GM19240 (cell line): ENCODE results near the gene UBASH3B.
"Not testable (repeated sequence)": the region's sequence is repeated elsewhere in the genome, so short reads cannot be mapped to it uniquely, and the experiment has no call there.

ENCODE experiments used
- DNase-seq: peaks from one replicate; pipeline ENCODE4 v3.0.0; 2011; ENCODE audit warnings: low spot score; ENCODE audit not compliant: insufficient read length

The UBASH3B gene, protein sequence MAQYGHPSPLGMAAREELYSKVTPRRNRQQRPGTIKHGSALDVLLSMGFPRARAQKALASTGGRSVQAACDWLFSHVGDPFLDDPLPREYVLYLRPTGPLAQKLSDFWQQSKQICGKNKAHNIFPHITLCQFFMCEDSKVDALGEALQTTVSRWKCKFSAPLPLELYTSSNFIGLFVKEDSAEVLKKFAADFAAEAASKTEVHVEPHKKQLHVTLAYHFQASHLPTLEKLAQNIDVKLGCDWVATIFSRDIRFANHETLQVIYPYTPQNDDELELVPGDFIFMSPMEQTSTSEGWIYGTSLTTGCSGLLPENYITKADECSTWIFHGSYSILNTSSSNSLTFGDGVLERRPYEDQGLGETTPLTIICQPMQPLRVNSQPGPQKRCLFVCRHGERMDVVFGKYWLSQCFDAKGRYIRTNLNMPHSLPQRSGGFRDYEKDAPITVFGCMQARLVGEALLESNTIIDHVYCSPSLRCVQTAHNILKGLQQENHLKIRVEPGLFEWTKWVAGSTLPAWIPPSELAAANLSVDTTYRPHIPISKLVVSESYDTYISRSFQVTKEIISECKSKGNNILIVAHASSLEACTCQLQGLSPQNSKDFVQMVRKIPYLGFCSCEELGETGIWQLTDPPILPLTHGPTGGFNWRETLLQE

DNA sequence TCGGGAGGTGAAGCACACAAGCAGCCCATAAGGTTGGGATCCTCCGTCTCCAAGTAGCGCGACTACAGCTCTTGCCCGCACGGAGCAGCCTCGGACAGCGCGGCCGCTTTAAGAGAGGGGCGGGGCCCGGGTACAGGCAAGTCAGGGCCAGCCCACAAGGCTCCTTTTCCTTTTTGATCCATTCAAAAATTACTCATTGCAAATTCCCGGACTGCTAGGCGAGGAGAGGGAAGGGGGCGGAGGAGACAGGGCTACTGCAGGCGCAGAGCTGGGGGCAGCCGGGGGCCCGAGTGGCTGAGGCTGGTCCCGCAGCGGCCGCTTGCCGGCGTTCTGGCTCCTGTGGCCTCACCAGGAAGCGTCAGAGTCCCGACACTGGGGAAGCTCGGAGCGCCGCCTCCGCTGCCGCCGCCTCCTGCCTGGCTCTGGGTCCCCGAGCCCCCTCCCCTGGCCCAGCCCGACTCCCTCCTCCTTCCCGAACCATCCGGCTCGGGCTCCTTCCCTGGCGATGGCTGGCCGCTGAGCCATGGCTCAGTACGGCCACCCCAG is at the start of gene UBASH3B:
Gene UBASH3B (plus strand): TSS at position 196 of the 546 bp plus-strand sequence. CDS start 328 bp downstream, at position 524.
- DNase-seq, result peak; percentile 29

DNA sequence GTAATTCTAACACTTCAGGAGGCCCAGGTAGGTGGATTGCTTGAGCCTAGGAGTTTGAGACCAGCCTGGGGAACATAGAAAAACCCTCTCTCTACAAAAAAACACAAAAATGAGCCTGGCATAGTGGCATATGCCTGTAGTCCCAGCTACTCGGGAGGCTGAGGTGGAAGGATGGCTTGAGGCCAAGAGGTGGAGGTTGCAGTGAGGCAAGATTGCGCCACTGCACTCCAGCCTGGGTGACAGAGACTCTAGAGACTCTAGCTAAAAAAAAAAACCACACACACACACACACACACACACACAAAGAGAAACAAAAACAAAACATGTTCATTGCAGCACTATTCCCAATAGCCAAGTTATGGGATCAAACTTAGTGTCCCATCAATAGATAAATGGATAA is 48.4 kb upstream of the UBASH3B start:
- DNase-seq, result not testable (repeated sequence)

DNA sequence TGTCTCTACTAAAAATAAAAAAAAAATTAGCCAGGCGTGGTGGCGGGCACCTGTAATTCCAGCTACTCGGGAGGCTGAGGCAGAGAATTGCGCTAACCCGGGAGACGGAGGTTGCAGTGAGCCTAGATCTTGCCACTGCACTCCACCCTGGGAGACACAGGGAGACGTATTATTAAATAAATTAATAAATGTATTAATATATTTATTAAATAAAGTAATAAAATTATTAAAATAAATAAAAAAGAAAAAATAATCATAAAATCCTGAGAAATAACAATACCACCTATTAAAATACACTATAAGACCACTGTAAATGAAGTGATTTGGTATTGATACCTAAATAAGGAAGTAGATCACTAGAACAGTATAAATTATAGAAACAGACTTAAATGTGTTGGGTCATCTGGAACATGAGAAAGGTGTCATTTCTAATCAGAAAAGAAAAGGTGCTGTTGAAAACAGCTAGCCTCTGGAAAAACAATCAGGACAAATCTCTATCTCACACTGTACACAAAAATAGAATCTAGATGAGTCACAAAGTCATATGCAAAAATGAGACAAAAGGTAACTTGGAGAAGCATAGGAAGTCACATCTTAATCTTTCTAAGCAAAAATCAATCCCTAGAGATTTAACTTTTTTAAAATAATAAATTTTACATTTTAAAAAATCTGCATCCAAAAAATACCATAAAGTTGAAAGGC is 43.2 kb upstream of the UBASH3B start:
- DNase-seq, result no peak

DNA sequence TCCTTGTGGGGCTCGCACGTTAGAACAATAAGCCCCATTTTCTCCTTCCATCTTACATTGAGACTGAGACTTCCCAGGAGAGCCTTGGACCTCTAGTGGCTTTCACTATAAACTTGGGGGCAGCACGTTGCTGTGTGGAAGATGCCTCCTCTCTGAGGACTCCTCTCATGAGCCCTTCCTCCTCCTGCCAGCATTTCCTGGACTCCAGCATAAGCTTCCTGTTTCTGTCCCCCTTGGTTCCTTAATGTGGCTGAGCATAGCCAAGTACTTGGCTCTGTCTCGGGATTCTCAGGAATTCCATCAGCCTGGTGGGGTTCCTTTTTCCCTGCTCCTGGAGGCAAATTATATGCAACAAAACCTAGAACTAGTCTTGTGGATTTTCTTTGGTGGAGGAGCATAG is 38.8 kb upstream of the UBASH3B start:
- no peak for DNase-seq

DNA sequence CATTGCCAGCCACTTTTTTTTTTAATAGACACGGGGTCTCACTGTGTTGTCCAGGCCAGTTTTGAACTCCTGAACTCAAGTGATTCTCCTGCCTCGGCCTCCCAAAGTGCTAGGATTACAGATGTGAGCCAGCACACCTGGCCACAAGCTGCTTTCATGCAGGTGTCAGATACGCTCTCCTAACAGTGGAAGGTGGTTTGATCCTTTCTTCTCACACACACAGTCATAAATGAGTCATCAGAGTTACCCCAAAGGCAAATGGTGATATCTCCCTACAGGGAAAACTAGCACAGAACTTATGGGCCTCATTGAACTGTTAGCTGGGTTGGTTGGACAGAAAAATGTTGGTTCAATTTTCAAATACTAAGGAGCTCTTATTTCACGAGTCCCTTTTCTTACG is 38.2 kb upstream of the UBASH3B start:
- DNase-seq, result no peak

DNA sequence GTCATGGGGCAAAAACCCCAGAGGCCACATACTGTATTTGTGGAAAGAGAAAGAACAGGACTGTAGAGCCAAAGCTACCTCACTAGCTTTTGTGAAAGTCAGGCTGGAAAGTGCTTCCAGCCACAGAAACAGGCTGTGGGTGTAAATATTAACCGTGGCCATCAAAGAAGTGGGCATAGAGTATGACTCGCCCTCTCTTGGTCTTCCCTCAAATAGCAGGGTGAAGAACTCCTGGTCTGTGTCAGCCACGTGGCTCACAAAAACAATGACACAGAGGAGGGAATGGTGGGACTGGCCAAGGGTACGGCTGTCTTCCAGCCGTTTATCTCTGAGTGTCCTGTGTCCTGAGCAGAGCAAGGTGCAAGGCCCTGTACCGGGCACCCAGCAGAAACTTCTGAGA is 37.6 kb upstream of the UBASH3B start:
- DNase-seq, result no peak

DNA sequence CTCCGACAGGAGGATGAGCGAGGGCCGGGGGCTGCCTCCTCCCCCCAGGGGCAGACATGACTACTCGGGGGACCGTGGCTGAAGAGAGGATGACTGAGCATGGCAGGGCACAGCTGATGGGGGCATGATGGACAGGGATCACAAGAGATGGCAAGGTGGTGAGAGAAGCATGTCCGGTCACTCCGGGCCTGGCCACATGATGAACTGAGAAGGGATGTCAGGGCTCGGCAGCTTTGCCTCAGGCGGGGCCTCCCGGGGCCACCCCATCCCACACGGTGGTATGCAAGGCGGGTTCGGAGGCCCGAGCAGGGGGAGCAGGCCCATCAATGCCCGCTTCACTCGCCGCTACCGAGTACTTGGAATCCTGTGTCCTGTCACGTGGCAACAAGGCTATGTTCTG is 36.6 kb upstream of the UBASH3B start:
- DNase-seq, result no peak

DNA sequence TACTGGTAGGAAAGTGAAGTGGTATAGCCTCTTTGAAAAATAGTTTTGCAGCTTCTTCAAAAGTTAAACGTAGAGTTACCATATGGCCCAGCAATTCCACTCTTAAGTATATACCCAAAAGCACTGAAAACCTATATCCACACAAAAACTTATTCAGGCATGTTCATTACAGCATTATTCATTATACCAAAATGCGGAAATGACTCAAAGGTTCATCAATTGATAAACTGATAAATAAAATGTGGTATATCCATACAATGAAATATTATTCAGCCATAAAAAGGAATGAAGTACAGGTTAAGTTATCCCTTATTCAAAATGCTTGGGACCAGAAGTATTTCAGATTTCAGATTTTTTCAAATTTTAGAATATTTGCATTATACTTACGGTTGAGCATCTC is 35.8 kb upstream of the UBASH3B start:
- no peak for DNase-seq

DNA sequence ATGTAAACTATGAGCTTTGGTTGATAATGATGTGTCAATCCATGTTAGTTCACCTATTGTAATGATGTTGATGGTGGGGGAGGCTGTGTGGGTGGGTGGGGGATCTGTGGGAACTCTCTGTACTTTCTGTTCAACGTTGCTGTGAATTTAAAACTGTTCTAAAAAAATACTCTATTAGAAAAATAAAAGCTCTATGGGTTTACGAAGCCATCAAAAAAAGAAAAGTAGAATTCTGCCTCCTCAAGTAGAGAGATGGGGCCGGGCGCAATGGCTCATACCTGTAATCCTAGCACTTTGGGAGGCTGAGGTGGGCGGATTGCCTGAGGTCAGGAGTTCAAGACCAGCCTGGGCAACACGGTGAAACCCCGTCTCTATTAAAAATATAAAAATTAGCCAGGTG is 30.0 kb upstream of the UBASH3B start:
- not testable (repeated sequence) for DNase-seq

DNA sequence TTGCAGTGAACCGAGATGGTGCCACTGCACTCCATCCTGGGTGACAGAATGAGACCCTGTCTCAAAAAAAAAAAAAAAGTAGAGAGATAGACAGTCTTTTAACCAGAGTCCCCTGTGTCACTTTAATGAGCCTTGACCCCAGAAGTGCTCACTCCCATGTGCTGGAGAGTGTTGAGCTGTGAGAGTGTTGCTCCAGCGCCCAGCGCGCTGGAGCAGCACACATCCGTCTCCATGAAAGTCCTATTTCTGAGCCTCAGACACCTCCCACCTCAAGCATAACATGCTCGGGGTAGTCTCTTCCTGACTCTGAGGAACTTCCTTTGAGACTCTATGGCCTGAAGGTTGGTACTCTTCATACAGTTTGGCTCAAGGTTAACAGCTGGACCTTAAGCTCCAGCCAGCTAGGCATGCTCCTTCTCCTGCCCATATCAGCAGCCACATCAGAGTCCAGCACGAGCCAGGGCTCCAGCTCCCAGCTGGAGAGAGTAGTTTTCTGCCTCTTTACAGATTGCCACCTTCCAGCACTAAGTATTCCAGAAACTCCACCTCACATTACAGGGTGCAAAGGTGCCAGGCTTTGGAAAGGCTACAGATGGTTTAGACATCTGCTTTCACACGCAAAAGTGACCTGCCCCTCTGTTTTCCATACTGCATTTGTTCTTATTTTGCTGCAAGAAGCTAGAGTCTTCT is 29.4 kb upstream of the UBASH3B start:
- no peak for DNase-seq

DNA sequence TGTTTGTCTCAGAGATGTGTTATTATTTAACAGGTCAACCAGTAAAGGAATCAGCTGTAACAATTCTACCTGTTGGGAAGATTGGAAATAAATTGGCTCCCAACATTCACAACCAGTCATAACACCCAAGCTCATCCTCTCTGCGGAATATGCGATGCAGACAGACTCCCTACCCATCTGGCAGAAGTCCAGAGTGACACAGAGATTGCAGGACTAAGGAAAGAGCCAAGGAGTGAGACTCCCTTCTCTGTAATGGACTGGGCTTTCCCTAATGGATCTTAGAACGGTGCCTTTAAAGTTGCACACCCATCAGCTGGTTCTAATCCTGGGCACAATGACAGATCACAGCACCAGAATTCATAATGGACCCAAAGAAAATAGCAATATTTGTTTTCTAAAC is 27.8 kb upstream of the UBASH3B start:
- DNase-seq, result no peak

DNA sequence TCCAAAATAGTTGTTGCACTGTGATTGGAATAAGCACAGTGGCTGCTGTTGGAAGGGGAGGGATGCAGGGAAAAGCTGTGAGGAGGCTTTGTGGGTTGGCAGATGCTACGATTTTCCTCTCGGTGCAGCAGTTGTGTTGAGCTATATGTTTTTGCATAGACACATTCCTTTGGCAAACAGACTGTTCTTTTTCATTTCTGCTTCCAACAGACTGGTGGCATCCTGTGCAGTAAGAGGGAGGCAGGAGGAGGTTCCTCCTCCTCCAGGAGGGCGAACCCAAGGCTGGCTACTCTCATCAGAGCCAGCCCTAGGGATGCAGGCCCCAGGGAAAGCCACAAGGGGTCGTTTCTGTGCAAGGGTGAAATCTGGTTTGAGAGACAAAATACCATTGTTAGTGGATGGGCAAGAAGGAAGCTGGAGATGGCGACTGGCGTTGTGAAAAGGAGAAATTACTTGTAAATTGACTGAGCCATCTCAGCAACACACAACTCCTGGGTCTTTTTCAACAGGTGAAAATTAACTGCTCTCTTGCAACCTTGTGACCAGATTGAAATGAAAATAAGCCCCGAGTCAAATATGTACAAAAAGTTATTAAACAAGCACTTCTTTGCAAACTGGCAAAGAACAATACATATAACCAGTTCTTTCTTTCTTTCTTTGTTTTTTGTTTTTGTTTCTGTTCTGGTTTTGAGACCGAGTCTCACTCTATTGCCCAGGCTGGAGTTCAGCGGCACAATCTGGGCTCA is 26.5 kb upstream of the UBASH3B start:
- peak; percentile 47 for DNase-seq

DNA sequence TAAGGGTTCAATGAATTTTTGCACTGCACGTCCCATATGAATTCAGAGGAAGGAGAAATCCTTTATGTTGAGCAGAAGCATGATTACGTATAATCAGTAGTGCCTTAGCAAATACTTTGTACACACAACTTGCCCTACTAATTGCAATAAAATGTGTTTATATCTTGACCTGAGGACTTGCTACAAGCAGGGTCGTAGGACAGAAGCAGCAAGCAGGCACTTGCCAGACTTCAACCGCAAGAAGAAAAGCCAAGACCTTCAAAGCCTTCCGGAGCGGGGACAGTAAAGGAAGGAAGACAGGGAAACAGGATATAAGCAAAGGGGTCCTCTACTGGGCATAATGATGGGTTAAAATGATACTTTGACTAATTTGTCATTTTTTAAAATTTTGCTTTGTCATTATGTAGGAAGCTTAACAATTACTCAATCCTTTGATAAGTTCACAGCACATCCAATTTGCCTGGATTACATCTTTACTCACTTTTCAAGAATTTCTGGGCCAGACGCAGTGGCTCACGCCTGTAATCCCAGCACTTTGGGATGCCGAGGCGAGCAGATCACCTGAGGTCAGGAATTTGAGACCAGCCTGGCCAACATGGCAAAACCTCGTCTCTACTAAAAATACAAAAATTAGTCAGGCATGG is 23.2 kb upstream of the UBASH3B start:
- DNase-seq, result no peak

DNA sequence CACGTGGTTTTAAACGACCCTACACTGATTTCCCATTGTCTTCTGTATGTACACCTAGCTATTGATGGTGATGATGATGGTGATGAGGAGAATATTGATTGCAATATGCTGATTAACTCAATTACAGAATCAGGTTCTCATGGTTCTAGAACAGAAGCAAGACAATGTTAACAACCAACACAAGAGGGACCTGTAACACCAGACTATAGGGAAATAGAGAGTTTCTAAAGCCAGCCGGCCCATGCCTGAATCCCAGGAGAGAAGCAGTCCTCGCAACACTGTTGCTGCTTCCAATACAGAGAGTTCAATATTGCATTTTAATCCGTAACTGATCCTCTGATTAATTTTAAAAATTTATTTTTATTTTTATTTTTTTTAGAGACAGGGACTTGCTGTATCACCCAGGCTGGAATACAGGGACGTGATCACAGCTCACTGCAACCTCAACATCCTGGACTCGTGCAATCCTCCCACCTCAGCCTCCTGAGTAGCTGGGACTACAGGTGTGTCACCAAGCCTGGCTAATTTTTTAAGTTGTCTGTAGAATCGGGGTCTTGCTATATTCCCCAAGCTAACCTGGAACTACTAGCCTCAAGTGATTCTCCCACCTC is 22.2 kb upstream of the UBASH3B start:
- DNase-seq, result no peak

DNA sequence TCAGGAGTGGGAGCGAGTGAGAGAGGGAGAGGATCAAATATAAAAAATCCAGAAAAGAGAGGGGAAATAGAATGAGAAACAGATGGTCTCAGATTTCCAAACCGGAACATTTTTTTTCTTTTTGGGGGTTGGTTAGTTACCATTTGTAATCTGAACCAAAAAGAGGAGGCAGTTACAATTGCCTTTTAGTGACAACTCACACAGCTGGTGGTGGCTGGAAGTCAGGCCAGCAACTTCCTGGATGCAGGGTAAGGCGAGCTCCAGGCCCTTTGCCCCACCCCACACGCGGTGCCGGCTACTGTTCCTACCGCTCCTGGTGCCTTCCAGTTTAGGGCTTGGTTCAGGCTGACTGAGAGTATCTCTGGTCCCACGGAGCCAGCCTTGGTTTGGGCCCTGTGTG is 21.0 kb upstream of the UBASH3B start:
- DNase-seq, result no peak

DNA sequence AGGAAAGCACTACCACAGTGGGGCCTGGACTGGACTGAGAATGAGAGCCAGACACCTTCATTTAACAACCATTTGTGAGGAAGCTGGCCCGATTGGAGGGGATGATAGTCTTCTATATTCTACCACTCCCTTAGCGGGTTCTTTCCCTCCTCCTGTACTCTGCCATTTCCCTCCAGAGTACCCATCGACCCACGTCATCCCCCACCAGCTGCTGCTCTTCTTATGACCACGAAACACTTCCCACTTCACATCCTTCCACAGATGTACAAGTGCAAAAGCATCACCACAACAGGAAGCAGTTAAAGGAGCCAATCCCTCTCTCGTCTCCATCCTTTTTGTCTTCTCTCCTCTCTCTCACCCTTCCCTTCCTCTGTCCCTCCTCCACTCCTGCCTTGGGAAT is 18.0 kb upstream of the UBASH3B start:
- DNase-seq, result no peak

DNA sequence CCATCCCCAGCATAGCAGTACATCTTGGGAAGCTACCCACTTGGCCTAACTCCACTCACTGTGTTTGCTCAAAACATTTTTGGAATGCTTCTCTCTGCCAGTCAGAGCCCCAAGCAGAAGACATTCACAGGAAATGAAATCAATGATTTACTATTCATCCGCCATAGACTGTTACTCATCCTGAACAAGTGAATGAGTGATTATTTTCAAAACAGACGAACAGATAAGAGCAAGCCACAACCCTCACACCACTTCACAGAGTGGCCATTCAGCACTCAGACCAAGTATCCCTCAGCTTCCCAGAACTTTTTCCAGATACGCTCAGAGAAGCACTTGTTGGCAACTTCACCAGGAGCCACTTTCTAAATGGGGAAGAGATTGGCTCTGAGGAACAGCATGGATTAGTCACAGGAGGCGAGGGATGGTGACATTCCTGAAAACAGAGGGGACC is 13.0 kb upstream of the UBASH3B start:
- DNase-seq, result no peak

DNA sequence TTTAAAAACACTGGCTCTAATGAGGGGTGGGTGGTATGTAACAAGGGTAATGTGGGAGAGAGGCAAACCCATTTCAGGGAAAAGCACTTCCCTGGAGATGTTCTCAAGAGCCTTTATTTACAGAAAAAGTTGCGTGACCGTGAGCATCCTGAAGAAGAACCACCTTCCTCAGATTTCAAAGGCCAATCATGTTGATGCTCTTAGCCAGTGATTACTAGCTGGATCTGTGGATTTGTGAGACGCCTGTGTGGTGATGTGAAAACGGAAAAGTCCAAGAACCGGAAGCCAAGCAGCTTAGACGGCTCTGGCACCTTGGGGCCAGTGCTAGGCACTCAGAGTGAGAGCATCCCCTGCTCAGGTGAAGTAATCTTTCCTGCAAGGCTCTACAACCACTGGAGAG is 12.6 kb upstream of the UBASH3B start:
- DNase-seq, result no peak

DNA sequence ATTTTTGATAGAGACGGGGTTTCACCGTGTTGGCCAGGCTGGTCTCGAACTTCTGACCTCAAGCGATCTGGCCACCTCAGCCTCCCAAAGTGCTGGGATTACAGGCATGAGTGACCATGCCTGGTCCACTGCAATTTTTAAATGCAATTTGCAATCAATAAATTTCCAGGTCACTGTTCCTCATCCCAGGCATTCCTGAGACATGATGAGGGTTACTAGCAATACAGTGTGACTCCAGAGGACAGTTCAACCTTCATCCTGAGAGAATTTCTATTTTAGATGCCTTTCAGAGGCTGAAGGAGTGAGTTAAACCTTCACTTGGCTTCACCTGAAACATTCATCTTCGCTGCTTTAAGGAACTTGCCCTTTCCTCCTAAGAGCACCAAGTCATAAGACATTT is 9.7 kb upstream of the UBASH3B start:
- no peak for DNase-seq
